GM19455 (cell line): ENCODE data around the gene RNF41.
"Not testable (repeated sequence)": the region's sequence is repeated elsewhere in the genome, so short reads cannot be mapped to it uniquely, and the experiment has no call there.

Source experiments
- ATAC-seq: cut with Tn5 transposase; IDR thresholded peaks from one replicate; pipeline ENCODE4 v1.9.1; 2021; ENCODE audit not compliant: unreplicated experiment

RNF41 gene

DNA sequence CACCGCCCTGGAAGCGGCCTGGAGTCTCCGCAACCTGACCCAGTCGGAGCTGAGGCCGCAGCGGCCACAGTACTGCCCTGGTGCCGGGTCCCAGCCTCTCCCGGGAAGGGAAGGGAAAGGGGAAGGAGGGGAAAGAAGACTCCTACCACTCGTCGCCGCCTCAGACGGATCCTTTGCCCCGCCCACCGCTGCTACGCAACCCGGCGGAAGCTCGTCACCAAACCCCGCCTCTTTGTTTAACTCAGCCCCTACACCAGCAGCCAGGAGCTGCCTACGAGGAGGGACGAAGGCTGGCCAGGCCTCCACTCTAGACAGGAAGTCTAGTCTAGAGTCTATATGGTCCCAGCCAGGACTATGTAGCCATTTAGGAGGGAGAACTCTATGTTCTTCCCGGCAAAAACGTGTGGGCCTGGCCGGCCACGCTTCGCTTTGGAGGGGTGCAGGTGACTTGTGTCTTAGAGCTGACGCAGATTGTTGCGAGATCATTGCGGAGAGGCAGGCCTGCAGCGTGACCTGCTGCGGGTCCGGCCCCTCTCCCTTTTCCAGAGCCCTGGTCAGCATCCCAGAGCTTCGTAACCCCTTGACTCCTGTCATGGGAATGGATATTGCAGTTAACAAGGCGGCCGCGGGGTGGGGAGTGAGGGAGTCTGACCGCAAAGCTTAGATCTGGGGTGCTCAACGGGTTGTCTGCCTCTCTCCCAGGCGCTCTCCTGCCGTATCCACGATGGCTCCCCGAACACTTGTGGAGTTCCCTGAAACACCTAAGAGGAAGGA, at the start of gene RNF41:
Gene RNF41, minus strand, starts transcription at position 166 of the 774 bp plus-strand sequence. CDS start 7,875 bp downstream, outside the sequence.
- ATAC-seq: peak; percentile 78

DNA sequence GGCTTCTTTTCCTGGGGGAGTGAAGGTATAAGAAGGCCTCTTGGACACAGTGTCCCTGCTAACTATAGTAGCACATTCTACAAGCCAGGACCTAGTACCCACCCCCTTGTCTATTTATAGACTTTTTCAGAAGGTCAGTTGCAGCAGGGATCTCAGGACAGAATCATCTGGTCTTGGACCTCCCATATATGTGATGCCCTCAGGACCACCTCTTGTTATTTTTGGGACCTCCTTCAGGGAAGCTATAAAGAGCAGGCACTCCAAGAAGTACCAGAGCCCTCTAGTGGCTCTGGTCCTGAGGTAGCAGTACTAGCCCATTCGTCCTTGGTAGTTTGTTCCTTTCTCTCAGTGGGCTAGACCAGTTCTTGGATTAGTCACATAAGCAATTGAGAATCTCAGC, 49.3 kb upstream of the RNF41 start:
- no peak for ATAC-seq

- ATAC-seq: peak; percentile 5
Observed at GRCh38 chr12:56267443-56268071, 45.8 kb upstream of the RNF41 start.

DNA sequence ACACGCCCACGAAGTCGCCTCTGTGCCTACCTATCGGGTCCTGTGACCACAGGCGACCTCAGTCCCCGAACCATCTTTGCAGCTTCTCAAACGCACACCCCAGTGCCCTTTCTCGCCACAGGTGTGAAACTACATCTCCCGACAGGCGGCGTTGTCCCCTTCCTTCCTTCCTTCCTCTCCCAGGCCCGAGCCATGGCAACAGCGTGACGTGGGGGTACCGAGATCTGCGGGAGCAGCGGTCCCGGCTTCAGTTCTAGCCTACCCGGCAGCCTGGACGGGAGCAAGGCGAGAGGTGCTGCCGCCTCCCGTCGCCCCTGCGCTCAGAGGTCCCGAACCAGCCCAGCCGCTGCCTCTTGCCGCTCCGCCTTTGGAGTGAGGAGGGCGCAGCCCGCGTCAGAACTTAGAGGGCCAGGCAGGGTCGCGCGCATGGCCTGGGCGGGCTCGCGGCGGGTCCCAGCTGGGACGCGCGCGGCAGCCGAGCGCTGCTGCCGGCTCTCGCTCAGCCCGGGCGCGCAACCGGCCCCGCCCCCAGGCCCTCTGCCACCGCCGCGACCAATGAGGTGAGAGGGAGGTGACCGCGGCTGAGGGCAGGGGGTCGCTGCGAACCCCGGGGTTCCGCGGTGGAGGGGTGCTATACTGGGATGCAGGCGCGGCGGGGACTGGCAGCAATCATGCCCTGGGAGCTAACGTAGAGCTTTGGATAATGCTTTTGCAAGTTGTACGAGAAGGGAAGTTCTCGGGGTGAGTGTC, 45.1 kb upstream of the RNF41 start, which contains the start of gene COQ10A:
Gene COQ10A, plus strand, starts transcription at position 250 of the 750 bp plus-strand sequence. Its CDS starts 177 bp downstream, at position 427.
- ATAC-seq: peak; percentile 92

DNA sequence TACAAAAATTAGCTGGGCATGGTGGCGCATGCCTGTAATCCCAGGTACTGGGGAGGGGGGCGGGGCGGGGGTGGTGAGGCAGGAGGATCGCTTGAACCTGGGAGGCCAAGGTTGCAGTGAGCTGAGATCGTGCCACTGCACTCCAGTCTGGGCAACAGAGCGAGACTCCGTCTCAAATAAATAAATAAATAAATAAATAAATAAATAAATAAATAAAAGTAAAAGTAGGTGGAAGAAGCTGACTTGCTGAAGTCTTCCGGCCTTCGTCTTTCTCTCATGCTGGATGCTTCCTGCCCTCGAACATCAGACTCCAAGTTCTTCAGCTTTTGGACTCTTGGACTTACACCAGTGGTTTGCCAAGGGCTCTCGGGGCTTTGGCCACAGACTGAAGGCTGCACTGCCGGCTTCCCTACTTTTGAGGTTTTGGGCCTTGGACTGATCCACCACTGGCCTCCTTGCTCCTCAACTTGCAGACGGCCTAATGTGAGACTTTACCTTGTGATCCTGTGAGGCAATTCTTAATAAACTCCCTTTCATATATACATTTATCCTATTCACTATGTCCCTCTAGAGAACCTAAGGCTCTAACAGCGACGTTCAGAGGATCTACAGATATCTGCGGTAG, 44.5 kb upstream of the RNF41 start:
- not testable (repeated sequence) for ATAC-seq

DNA sequence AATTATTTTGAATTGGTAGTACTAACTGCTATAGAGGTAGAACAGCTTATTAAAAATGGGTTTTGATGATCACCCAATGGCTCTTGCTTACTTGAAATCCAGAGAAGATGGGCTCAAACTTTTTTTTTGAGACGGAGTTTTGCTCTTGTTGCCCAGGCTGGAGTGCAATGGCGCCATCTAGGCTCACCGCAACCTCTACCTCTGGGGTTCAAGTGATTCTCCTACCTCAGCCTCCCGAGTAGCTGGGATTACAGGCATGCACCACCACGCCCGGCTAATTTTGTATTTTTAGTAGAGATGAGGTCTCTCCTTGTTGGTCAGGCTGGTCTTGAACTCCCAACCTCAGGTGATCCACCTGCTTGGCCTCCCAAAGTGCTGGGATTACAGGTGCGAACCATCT, 41.2 kb upstream of the RNF41 start:
- ATAC-seq: not testable (repeated sequence)

- no peak for ATAC-seq
Observed at GRCh38 chr12:56261503-56262232, 39.9 kb upstream of the RNF41 start.

- ATAC-seq: no peak
Observed at GRCh38 chr12:56260921-56261320, 39.2 kb upstream of the RNF41 start.

- no peak for ATAC-seq
Observed at GRCh38 chr12:56260380-56260779, 38.7 kb upstream of the RNF41 start.

DNA sequence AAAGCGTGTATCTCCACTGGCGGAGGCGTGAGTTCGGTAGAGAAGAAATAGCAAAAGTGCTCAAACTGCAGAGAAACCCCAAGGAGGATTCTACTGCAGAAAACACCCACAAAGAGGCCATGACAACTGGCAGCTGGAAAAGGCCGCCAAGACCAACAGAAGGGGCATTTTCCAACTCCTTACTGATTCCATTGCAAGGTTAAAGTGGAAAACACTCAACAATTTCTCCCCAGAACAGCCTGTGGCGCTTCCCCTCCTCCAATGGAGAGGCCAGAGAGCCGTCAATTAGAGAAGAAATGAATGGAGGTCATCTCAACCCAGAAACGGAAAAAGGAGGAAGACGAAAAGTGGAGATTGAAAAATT, 37.1 kb upstream of the RNF41 start:
- ATAC-seq: no peak

DNA sequence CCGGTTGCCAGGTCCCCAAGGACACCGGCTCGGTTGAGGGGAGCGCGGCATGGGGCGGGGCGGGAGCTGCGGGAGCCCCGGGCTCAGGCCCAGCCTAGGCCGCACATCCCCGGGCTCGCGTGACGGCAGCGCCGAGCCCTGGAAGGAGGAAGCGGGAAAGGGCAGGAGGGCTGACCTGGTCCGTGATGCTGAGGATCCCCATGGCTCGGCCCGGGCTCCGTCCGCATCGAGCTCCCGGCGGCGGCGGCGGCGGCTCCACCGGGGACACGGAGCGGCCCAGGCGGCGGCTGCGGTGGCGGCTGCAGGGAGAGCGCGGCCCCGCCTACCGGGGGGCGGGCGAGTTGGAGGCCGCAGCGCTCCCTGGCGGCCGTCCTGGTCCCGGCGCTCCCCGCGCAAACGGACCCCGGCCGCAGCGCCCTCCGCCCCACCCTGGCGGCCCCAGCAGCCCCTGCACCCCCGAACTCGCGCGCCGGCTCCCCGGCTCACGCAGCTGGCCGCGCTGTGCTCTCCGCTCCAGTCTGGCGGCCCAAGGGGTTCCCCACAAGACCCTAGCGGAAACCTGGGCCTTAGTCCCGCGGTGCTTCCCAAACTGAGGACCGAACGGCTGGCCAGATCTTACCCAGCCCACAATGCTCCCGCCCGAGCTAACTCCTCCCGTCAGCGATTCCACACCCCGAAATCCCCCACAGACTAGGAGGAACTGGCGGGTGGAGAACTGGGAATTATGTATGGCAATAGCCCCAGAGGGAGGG, 36.5 kb upstream of the RNF41 start, which contains the start of gene ANKRD52:
Gene ANKRD52, minus strand, starts transcription at position 317 of the 752 bp plus-strand sequence. Its CDS starts 115 bp downstream, at position 202.
- peak; percentile 88 for ATAC-seq

GRCh38 chr12:56257491-56258067, 35.9 kb upstream of the RNF41 start:
- ATAC-seq: peak; percentile 24

GRCh38 chr12:56257071-56257470, 35.3 kb upstream of the RNF41 start:
- no peak for ATAC-seq

- no peak for ATAC-seq
Observed at GRCh38 chr12:56256326-56256960, 34.7 kb upstream of the RNF41 start.

DNA sequence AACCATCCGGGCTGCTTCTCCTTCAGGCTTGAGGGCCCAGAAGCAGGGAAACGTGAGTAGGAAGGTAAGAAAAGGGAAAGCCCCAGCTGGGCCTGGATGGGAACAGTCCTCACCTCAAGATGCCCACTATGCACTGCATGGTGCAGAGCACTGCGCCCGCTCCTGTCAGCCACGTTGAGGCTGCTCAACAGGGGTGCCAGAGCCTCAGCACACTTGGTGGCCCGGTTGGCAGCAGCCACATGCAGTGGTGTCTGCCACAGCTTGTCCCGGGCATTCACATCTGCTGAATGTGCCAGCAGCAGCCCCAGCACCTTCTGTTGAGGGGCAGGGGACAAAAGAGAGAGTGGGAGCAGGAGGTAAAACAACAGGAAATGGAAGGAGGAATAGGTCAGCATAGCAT, 33.9 kb upstream of the RNF41 start:
- no peak for ATAC-seq

DNA sequence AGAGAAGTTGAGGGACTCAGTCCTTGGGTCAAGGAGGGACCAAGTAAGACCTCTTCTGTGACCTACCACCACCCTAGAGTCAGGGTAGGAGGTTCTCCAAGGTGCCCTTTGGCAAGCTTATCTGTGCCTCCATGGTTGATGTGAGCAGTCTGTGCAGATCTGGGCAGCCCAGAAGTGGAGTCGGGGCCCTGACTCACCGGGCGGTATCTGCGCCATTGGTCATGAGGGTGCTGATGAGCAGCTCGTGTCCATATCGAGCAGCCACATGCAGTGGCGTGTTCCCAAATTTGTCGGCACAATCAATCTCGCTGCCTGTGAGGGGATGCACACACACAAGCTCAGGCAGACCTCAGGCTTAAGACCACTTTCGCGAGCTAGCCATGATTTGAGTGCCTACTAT, 31.4 kb upstream of the RNF41 start:
- ATAC-seq: no peak

- ATAC-seq: no peak
Observed at GRCh38 chr12:56252649-56253048, 30.9 kb upstream of the RNF41 start.

- no peak for ATAC-seq
Observed at GRCh38 chr12:56248711-56249110, 27.0 kb upstream of the RNF41 start.

DNA sequence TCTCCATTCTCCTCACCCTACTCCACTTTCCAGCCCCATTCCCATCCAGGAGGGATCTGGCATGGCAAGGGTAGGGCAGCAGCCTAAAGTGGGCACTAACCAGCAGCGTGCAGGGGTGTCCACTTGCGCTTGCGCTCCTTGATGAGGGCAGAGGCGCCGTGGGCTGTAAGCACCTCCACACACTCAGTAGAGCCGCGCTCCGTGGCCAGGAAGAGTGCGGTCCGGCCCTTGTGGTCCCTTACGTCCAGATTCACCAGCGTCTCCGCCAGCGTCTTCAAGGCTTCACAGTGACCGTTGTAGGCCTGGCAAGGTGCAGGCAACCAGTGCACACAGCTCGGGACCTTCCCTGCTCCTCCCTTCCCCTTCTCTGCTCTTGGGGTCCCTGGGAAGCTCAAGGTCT, 26.2 kb upstream of the RNF41 start:
- no peak for ATAC-seq
